Hair follicle dermal papilla cell (primary cell): ENCODE measurements around the gene SLC4A7. TPM values are rescaled to one million over a fixed set of nuclear protein-coding genes. Genes with fewer than 3 reads are reported as not detected.

ENCODE experiments used
- small RNA-seq: library from RNA; depleted of rRNA; stranded (forward); fragments of <200 nt; gene quantifications from one replicate; pipeline ENCODE3, GENCODE V24; 2012
- total RNA-seq: library from RNA; depleted of rRNA; stranded (reverse); fragments of >200 nt; gene quantifications from 2 replicates; pipeline ENCODE4 v1.2.3, GENCODE V29; 2012

The SLC4A7 gene
- 111 and 136 TPM in 2 replicates for total RNA-seq

GRCh38 chr3:27484015-27484844 lies at the start of gene SLC4A7:
TSS of gene SLC4A7 (minus strand) at chr3:27484384. CDS start at chr3:27484126, 258 bp downstream.

GRCh38 chr3:27368831-27369607 lies 115.2 kb downstream of the SLC4A7 start, which contains the start of gene NEK10:
TSS of gene NEK10 (minus strand) at chr3:27369383. CDS start at chr3:27352882, 16,501 bp downstream.

Small RNA genes within 50 kb of the gene (small RNA-seq; reads per million reads assigned to genes)
- gene AC137675.1, result not detected
- not detected for gene RNU1-96P

Other genes with a start within 250 kb of the SLC4A7 start
- gene NEK10, start 115.0 kb downstream of the SLC4A7 start, total RNA-seq, result 9.6 and 10.9 TPM in 2 replicates
- gene EOMES, start 237.9 kb upstream of the SLC4A7 start, total RNA-seq, result not detected in 2 replicates